GM18867 (cell line): ENCODE results near the gene GRIP2.

Experiments used
- ATAC-seq: cut with Tn5 transposase; IDR thresholded peaks from one replicate; pipeline ENCODE4 v1.9.1; 2021; ENCODE audit warnings: mild to moderate bottlenecking, moderate library complexity; ENCODE audit not compliant: unreplicated experiment

GRIP2 gene

GRCh38 chr3:14562121-14562890 lies 22.2 kb upstream of the GRIP2 start:
- ATAC-seq: no peak

DNA sequence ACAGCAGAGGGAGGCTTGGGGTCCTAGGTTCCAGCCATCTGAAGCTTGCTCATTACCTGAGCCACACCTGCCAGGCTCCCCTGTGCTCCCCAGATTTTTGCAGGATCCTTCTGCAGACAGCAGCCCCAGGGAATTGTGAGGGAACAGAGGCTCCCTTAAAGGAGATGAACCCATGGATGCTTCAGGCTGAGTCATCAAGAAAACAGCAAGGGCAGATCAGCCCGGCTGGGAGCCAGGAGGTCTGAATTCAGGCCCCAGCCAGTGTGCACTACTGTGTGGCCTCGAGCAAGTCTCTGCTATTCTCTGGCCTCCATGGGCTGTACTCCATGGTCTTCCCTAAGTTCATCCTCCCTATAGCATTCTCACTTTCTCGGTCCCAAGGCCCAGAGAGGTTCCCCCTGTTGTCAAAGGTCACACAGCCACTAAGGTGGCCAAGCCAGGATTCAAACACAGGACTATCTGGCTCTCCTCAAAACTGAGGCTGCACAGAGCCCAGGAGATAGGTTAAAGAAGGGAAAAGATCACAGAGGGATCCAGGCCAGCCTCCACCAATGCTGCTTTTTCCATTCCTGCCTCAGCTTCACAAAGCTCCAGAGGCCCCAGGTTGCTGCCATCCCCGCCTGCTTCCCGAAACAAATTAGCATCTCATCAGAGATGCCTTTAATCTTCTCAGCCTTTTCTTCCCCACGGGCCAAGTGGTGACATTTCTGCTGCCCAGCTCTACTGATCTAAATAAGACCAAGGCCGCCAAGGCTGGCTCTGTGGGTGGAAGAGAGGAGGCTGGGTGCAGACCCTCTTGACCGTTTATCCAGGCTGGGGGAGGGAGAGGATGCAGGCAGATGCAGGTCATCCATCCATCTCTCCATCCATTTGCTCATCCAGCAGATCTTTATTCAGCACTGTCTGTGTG lies 21.2 kb upstream of the GRIP2 start:
- no peak for ATAC-seq

GRCh38 chr3:14560110-14560509 lies 20.0 kb upstream of the GRIP2 start:
- no peak for ATAC-seq

DNA sequence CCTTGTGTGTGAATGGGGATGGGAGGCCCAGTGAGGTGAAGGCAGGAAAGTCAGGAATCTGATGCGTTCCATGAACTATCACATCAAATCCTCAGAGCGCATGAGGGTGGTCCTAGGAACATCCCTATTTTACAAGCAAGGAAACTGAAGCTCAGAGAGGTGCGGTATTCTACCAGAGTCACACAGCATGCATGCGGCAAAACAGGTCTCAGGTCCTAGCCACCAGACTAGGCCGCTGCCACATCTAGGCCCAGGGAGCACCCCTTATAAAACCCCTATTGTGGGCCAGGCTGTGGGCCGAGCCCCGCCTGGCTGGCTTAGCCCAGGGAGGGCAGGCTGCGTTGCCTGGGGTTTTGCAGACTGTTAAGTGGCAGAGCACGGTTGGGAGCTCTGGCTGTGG lies 17.9 kb upstream of the GRIP2 start:
- ATAC-seq: no peak

DNA sequence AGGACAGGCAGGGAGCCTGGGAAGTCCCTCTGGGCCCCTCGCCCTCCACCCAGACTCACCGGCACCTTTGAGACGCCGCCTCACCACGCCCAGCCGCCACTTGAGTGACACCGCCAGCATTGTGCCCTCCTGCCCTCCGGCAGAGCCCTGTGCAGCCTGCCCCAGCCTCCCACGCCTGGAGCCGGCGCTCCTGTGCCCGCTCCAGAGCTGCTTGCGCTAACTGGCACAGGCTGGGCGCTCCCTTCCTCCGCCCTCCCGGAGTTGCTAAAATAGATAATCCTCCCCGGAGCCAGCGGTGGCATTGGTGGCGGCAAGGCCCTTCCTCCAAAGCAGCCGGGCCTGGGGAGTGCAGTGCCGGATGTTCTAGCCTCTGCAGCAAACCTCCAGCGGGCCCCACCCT lies 15.7 kb upstream of the GRIP2 start:
- ATAC-seq: no peak

DNA sequence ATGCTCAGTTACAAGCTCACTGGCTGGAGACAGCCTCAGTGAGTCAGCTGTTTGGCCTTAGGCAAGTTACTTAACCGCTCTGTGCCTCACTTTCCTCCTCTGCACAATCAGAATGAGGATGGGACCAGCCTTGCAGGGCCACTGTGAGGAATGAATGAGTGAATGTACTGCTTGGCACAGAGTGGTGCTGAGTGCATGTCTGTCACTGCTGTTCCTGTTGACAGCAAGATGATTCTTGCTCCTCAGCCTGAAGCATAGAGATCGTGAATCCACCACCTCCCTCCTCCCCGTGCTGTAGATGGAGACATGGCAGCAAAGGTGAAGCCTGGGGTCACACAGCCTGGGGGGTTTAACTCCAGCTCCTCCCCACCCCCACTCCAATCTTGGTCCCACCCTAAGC lies 14.6 kb upstream of the GRIP2 start:
- no peak for ATAC-seq

GRCh38 chr3:14553871-14554270 lies 13.7 kb upstream of the GRIP2 start:
- no peak for ATAC-seq

DNA sequence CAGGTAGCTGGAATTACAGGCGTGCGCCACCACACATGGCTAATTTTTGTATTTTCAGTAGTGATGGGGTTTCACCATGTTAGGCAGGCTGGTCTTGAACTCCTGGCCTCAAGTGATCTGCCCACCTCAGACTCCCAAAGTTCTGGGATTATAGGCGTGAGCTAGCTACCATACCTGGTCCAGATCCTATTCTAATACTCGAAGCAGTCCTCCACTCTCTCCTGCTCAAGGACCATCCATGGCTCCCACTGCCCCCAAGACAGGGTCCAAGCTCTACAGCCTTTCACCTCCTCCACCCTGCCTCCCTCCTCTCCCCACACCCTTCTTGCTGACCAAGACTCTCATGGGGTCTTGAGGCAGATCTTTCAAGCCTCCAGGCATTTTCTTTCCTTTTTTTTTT lies 12.6 kb upstream of the GRIP2 start:
- ATAC-seq: no peak

DNA sequence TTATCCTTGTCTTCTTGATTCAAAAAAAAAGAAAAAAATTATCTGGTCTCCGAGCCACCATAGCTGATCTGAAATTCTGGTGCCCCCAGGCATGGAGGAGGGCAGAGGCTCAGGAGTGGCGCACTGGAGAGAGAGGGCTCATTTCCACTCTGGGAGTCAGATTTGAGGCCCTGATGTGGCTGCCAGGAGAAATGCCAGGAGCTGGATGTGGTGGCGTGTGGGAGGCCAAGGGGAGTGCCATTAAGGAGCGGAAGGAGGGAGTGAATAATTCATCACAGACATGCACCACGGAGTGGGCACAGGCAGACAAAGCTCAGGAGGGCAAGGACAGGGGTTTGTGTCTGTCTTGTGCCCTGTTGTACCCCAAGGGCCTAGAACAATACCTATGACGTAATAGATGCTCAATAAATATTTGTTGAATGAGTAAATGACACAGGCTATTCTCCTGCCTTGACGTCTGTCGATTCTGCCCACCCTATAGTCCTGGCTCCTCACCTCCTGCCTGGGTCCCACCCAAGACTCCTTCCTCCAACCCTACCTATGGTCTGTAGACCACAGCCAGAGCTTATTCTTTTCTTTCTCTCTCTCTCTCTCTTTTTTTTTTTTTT lies 12.0 kb upstream of the GRIP2 start:
- ATAC-seq: no peak

DNA sequence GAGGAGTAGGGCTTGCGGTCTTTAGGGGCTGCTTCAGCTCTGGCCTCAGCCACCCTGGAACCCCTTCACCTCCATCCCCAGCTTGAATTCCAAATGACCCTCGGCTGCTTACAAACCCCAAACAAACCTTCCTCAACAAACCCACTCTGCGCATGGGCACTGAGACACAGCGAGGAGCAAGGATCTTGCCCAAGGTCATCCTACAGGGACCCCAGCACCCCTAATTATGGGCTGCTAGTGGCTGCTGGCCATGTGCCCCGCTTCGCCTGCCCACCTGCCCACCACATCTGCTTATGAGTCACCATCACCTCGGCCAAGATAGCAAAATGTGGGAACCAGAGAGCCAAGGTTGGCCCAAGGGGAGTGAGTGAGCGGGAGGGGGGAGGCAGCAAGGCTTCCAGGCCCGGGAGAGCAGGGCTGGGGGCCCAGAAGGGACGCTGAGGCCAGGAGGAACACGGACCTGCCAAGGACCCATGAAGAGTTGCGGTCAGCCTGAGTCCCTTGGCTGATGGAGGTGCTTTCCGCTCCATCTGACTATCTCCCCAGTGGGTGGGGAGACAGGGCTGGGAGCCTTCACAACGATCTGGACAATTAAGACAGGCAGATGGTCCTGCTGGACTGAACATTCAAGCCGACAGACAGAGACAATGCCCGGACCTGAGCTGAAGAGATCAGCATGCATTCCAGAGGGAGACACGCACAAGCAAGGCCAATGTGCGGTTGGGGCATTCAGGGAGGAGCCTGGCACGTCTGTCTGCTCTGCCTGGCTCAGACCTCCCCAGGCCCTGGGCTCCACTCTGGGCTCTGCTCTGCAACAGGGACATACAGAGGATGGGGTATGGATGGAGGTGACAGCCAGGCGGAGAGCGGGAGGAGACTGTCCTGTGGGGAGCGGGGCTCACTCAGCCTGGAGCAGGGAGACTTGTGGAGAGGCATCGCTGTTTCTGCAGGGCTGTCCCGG lies 10.8 kb upstream of the GRIP2 start:
- no peak for ATAC-seq

GRCh38 chr3:14550181-14550580 lies 10.0 kb upstream of the GRIP2 start:
- no peak for ATAC-seq

DNA sequence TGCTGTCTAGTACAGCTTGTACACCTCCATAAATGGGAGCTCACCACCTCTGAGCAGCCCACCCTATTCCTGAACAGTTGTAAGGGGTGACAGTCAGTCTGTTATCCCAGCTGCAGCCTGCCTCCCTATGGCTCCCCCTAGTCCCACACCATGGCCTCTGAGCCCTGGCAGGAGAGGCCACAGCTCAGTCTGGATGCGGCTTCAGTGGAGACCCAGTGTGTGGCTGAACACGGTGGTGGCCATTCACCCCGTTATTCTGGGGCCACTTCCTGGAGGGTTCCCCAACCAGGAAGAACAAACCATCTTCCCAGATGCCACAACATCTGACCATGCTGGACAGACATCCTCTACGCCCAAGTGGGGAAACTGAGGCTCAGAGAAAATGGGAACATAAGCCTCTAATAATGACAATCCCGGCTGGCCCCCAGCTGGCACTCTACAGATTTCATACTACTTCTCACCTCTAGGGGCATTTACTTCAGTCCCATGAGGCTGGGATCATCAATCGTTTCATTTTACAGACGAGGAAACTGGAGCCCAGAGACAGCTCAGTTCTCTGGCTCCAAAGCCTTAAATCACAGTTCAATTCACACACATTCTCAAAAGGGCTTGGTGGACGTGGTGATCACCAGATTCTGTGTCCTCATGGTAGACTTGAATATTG lies 9.2 kb upstream of the GRIP2 start:
- no peak for ATAC-seq

DNA sequence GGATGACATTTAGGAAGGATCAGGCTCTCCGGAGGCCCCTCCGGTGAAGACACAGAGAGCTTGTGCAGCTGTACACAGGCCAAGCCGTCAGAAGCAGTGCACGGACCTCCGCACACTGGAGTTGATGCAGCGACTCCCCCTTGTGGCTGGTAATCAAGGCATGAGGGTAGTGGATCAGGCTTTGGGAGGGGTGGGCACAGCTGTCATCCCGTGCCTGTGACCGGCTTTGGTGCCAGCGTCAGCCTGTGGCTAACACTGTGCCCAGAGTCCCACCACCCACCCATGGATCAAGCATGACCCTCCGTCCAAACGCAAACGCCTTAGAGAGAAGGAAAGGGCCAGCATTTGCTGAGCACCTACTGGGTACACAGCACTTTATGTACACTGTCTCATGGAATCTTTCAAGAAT lies 8.2 kb upstream of the GRIP2 start:
- ATAC-seq: no peak

- ATAC-seq: no peak
These were observed 7.6 kb upstream of the GRIP2 start for GRCh38 chr3:14547693-14548092.

- ATAC-seq: no peak
These were observed 5.9 kb upstream of the GRIP2 start for GRCh38 chr3:14546041-14546440.

DNA sequence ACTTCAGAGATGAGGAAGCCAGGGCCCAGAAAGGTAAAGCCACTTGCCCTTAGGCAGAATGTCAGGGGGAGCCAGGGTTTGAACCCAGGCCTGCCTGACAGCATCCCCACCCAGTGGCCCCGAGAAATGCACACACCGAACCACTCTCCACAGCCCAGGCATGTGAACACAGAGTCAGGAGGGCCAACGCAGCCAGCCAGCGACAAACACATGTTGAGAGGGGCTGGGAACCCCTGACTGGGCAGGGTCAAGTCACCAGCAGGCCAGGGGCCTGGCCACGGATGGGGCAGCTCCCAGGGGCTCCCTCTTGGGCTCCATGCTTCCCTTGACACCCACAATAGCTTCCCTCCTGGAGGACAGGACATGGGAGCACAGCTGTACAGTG lies 5.1 kb upstream of the GRIP2 start:
- ATAC-seq: no peak

DNA sequence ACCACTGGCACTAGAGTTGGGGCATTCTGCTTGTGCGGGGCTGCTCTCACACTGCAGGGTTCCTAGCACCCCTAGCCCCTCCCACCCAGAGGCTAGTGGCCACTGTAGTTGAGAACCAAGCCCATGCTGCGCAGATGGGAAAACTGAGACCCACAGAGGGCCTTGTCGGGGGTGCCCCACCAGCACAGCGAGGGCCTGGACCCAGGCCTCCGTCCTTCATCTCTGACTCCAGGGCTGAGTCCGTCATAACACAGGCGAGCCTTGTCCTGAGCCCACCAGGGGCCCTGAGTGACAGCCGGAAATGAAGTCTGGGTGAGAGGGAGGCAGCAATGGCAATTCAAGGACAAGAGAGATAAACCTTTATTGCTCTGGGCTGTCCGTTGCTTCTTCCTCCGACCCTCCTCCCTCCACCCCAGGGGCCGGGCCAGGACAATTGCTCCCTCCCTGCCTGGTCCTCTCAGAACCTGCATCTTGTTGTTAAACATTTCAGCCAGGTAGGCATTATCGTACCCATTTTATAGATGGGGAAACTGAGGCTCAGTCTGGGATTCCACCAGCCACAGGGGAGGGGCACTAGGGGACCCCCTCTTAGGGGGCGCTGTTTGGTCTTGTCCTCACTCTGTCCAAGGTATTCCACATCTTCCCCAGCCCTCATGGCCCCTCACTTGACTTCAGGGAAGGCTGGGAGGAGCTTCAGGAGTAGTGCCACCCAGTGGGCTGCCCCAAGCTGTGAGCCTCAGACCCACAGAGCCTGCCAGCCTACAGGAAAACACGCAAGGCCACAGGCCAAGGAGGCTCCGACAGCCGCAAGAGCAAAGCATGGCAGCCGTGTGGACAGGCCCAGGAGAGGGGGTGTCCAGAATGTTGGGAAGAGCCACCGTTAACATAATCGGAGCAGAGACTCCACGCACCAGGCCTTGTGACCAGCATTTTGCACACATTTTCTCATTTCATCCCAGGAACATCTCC lies 4.4 kb upstream of the GRIP2 start:
- no peak for ATAC-seq

GRCh38 chr3:14543446-14543845 lies 3.3 kb upstream of the GRIP2 start:
- ATAC-seq: no peak

DNA sequence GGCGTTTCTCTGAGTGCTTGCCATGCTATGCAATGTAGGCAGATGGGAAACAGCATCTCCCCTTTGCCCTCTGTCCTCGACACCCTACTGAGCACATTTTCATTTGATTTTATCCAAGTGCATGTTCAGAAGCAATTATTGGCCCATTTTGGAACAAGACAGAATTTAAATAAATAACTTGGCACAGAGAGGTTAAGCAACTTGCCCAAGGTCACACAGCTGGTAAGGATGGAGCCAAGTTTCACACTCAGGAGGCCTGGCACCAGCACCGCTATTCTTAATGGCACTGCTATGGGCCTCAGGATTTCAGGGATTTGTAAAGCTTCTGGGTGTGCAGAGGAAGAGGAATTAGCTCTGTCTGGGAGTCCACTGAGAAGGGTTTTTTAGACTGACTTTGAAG lies 2.5 kb upstream of the GRIP2 start:
- no peak for ATAC-seq
